Endothelial cell (in vitro differentiated cells): ENCODE measurements around the gene FAM118A. TPM values are rescaled to one million over a fixed set of nuclear protein-coding genes. Genes with fewer than 3 reads are reported as not detected.
"Not testable (repeated sequence)": the region's sequence is repeated elsewhere in the genome, so short reads cannot be mapped to it uniquely, and the experiment has no call there.

Experiments
- DNase-seq: peaks from one replicate; pipeline ENCODE4 v3.0.0; 2021; ENCODE audit warnings: low spot score
- H3K27ac Mint-ChIP-seq: one replicate; pipeline ENCODE4 v1.8.0; 2021; ENCODE audit warnings: mixed read lengths, inconsistent platforms; ENCODE audit not compliant: unreplicated experiment
- H3K27me3 Mint-ChIP-seq: one replicate; pipeline ENCODE4 v1.8.0; 2021; ENCODE audit warnings: mild to moderate bottlenecking, moderate library complexity, mixed read lengths, inconsistent platforms; ENCODE audit not compliant: unreplicated experiment
- H3K36me3 Mint-ChIP-seq: one replicate; pipeline ENCODE4 v1.8.0; 2021; ENCODE audit warnings: mild to moderate bottlenecking, low read depth, mixed read lengths, inconsistent platforms; ENCODE audit not compliant: unreplicated experiment
- H3K4me1 Mint-ChIP-seq: one replicate; pipeline ENCODE4 v1.8.0; 2021; ENCODE audit warnings: mild to moderate bottlenecking, mixed read lengths, inconsistent platforms; ENCODE audit not compliant: unreplicated experiment
- H3K4me3 Mint-ChIP-seq: one replicate; pipeline ENCODE4 v1.8.0; 2021; ENCODE audit warnings: mild to moderate bottlenecking, mixed read lengths, inconsistent platforms; ENCODE audit not compliant: unreplicated experiment
- H3K9me3 Mint-ChIP-seq: one replicate; pipeline ENCODE4 v1.8.0; 2021; ENCODE audit warnings: mixed read lengths, inconsistent platforms; ENCODE audit not compliant: unreplicated experiment
- CTCF ChIP-seq: fragments of 200-600 bp; sonication (generic); IDR thresholded peaks from one replicate; pipeline ENCODE4 v1.5.0; 2021; ENCODE audit warnings: antibody characterized with exemption; ENCODE audit not compliant: unreplicated experiment
- total RNA-seq: library from RNA; stranded (reverse); fragmentation: NEBNext Ultra II Directional; extraction: Animal tissue kit (Norgen Biotek cat#: 25700); gene quantifications from one replicate; pipeline ENCODE4 v1.2.1, GENCODE V29; 2021; ENCODE audit not compliant: unreplicated experiment

FAM118A gene
- total RNA-seq, 1 donor from 2014 or later, result 26.6 TPM

- H3K4me3 Mint-ChIP-seq, result no peak overlapping the region
- peaks cover 8% of the 10 kb centered on the region for H3K4me1 Mint-ChIP-seq
- no peak overlapping the region for H3K27ac Mint-ChIP-seq
- no peaks in the 10 kb centered on the region for H3K36me3 Mint-ChIP-seq
- no peak for TF ChIP-seq CTCF
- no peaks in the 10 kb centered on the region for H3K9me3 Mint-ChIP-seq
- H3K27me3 Mint-ChIP-seq, result peaks cover 2% of the 10 kb centered on the region
- no peak for DNase-seq
Measured at GRCh38 chr22:45351956-45352355, 42.2 kb downstream of the FAM118A start.

- not testable (repeated sequence) for DNase-seq, H3K27ac Mint-ChIP-seq, H3K4me3 Mint-ChIP-seq, H3K4me1 Mint-ChIP-seq, H3K27me3 Mint-ChIP-seq, H3K36me3 Mint-ChIP-seq, H3K9me3 Mint-ChIP-seq
Measured at GRCh38 chr22:45352757-45353156, 43.0 kb downstream of the FAM118A start.

- Mint-ChIP-seq H3K27me3 (peaks cover 2% of the 10 kb centered on the region), H3K36me3 (no peaks in the 10 kb centered on the region), H3K4me3 (no peak overlapping the region), H3K9me3 (no peaks in the 10 kb centered on the region), H3K4me1 (no peaks in the 10 kb centered on the region), H3K27ac (no peak overlapping the region)
- no peak for TF ChIP-seq CTCF
- no peak for DNase-seq
Measured at GRCh38 chr22:45353786-45354185, 44.1 kb downstream of the FAM118A start.

GRCh38 chr22:45357490-45357889 is 47.8 kb downstream of the FAM118A start:
- H3K27me3 Mint-ChIP-seq, result no peaks in the 10 kb centered on the region
- H3K4me1 Mint-ChIP-seq, result no peaks in the 10 kb centered on the region
- no peak overlapping the region for H3K4me3 Mint-ChIP-seq
- no peak for TF ChIP-seq CTCF
- H3K9me3 Mint-ChIP-seq, result no peaks in the 10 kb centered on the region
- H3K27ac Mint-ChIP-seq, result no peak overlapping the region
- no peaks in the 10 kb centered on the region for H3K36me3 Mint-ChIP-seq
- no peak for DNase-seq

GRCh38 chr22:45358127-45358526 is 48.4 kb downstream of the FAM118A start:
- no peak overlapping the region for H3K27ac Mint-ChIP-seq
- no peaks in the 10 kb centered on the region for H3K9me3 Mint-ChIP-seq
- no peak for TF ChIP-seq CTCF
- H3K4me1 Mint-ChIP-seq, result no peaks in the 10 kb centered on the region
- no peak for DNase-seq
- no peaks in the 10 kb centered on the region for H3K36me3 Mint-ChIP-seq
- no peak overlapping the region for H3K4me3 Mint-ChIP-seq
- no peaks in the 10 kb centered on the region for H3K27me3 Mint-ChIP-seq

GRCh38 chr22:45359627-45360026 is 49.9 kb downstream of the FAM118A start:
- no peaks in the 10 kb centered on the region for H3K27me3 Mint-ChIP-seq
- no peak overlapping the region for H3K4me3 Mint-ChIP-seq
- DNase-seq, result no peak
- H3K9me3 Mint-ChIP-seq, result no peaks in the 10 kb centered on the region
- TF ChIP-seq CTCF, result no peak
- H3K27ac Mint-ChIP-seq, result no peak overlapping the region
- H3K4me1 Mint-ChIP-seq, result no peaks in the 10 kb centered on the region
- no peaks in the 10 kb centered on the region for H3K36me3 Mint-ChIP-seq
